Adrenal gland (tissue), 12 donors: ENCODE measurements around the gene NOD2. TPM values are rescaled to one million over a fixed set of nuclear protein-coding genes. Genes with fewer than 3 reads are reported as not detected.

ENCODE experiments used
- DNase-seq, 7 donors: peaks; one replicate each; pipeline ENCODE4 v3.0.0-alpha.2; 2019 to 2020
- H3K27ac ChIP-seq, 5 donors: fragments of 200-600 bp; sonication (generic) in 4 of 5; 1 replicate in 3 of 5; 2 replicates in 2 of 5; pipeline versions ENCODE4 v1.5.1 to v1.8.0; 2016 to 2020; ENCODE audit warnings: mild to moderate bottlenecking in 1 of 5
- H3K27me3 ChIP-seq: fragments of 200-600 bp; 2 replicates; pipeline ENCODE4 v1.8.0; 2021
- H3K36me3 ChIP-seq, 2 donors: fragments of 200-600 bp; replicated peaks in 1 of 2; 1 replicate in 1 of 2; 2 replicates in 1 of 2; pipeline versions ENCODE4 v1.5.1 to v1.8.0; 2018 to 2022
- H3K4me1 ChIP-seq, 2 donors: fragments of 200-600 bp; replicated peaks in 1 of 2; 1 replicate in 1 of 2; 2 replicates in 1 of 2; pipeline versions ENCODE4 v1.5.1 to v1.8.0; 2018 to 2021
- H3K4me3 ChIP-seq, 4 donors: fragments of 200-600 bp; sonication (generic) in 3 of 4; one replicate each; pipeline ENCODE4 v1.5.1; 2016 to 2018
- H3K9me3 ChIP-seq, 3 donors: fragments of 200-600 bp; sonication (generic) in 1 of 3; replicated peaks in 1 of 3; 1 replicate in 2 of 3; 2 replicates in 1 of 3; pipeline versions ENCODE4 v1.5.1 to v1.8.0; 2016 to 2021
- POLR2A ChIP-seq, 2 donors: fragments of 450-650 bp; IDR thresholded peaks; one replicate each; pipeline ENCODE4 v1.6.1; 2017; ENCODE audit warnings: antibody characterized with exemption in 2 of 2, mild to moderate bottlenecking in 2 of 2, moderate library complexity in 1 of 2
- WGBS, 4 donors: extraction: QIAGEN DNeasy Blood & Tissue Kit in 2 of 4; methylation state at CpG; one replicate each; pipeline versions ENCODE4 v1.1.5 to v1.1.7; 2013 to 2017; 5-methylcytosine and 5-hydroxymethylcytosine counted together
- intact Hi-C, 2 donors: fragments of 100-400 bp; cut with DNase I; formaldehyde crosslinking; loops; one replicate each; pipeline versions ENCODE4 v1.14.1 to v1.15.0; 2022 to 2023
- polyA plus RNA-seq, 3 donors: library from polyadenylated mRNA; stranded (reverse); fragments of 200-250 nt in 2 of 3; fragments of 350-450 nt in 1 of 3; fragmentation: Illumina TruSeq in 1 of 3; extraction: RNeasy Lipid Tissue Mini Kit (QIAGEN cat#74804) in 1 of 3; gene quantifications; one replicate each; pipeline ENCODE4 v1.2.3, GENCODE V29; 2013 to 2014
- total RNA-seq, 9 donors: library from RNA; depleted of rRNA in 4 of 9; stranded (reverse); fragments of >200 nt in 4 of 9; fragments of 120-200 nt in 1 of 9; fragmentation: NEBNext Ultra II Directional in 1 of 9; extraction: Animal tissue kit (Norgen Biotek cat#: 25700) in 1 of 9; gene quantifications; one replicate each; pipeline versions ENCODE4 v1.1.0 to v1.2.4, GENCODE V29; 2013 to 2023
- TF ChIP-seq, protein P1 (sequence below), 6 experiments: fragments of 450-650 bp in 4 of 6; fragments of 200-600 bp in 2 of 6; sonication (generic) in 1 of 6; IDR thresholded peaks; 1 replicate in 5 of 6; 2 replicates in 1 of 6; pipeline versions ENCODE4 v1.5.1 to v1.8.0; 2016 to 2021; ENCODE audit warnings: antibody characterized with exemption in 6 of 6, mild to moderate bottlenecking in 2 of 6, moderate library complexity in 1 of 6
- donor health status: healthy with polysubstance abuse.
- donor health status: Bipolar disorder and iron deficiency.
- donor health status: DM: yes; HTN: yes; CAD: no.
- donor health status: DM: no; HTN: no; CAD: no.
- donor health status: DM: no; HTN: no; CAD: no.
- donor health status: DM: yes; HTN: yes; CAD: no.

The NOD2 gene
- total and polyA plus RNA-seq, 12 donors = 0.12 to 3.7 (median 1.1) TPM

GRCh38 chr16:50699326-50700159 lies 6.1 kb downstream of the NOD2 start:
- Histone ChIP-seq H3K27ac (no peak overlapping the region), H3K4me3 (no peak overlapping the region), H3K27me3 (no peaks in the 10 kb centered on the region), H3K4me1 (peaks cover 12 to 28% of the 10 kb centered on the region in 2 donors), H3K9me3 (peaks cover 0 to 8% (median 0%) of the 10 kb centered on the region in 3 donors), H3K36me3 (no peaks in the 10 kb centered on the region)
- intact Hi-C loops = loop anchor here in 1 of 2 donors (10.0 kb wide), 1 partner anchor 105 kb away; no protein-coding TSS in a partner anchor
- 80 to 89% (median 84%) methylated on average over 10 to 19 of the region's 19 CpGs for WGBS, 4 donors
- DNase-seq = peak in 1 of 7 donors; percentile 13
- TF ChIP-seq, protein P1, sequence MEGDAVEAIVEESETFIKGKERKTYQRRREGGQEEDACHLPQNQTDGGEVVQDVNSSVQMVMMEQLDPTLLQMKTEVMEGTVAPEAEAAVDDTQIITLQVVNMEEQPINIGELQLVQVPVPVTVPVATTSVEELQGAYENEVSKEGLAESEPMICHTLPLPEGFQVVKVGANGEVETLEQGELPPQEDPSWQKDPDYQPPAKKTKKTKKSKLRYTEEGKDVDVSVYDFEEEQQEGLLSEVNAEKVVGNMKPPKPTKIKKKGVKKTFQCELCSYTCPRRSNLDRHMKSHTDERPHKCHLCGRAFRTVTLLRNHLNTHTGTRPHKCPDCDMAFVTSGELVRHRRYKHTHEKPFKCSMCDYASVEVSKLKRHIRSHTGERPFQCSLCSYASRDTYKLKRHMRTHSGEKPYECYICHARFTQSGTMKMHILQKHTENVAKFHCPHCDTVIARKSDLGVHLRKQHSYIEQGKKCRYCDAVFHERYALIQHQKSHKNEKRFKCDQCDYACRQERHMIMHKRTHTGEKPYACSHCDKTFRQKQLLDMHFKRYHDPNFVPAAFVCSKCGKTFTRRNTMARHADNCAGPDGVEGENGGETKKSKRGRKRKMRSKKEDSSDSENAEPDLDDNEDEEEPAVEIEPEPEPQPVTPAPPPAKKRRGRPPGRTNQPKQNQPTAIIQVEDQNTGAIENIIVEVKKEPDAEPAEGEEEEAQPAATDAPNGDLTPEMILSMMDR (IDR thresholded peaks at IDR 0.05) = no peak
- no peak for TF ChIP-seq POLR2A (IDR thresholded peaks at IDR 0.05)

GRCh38 chr16:50702725-50703124 lies 9.3 kb downstream of the NOD2 start:
- Histone ChIP-seq H3K27ac (no peak overlapping the region), H3K9me3 (peaks cover 0 to 15% (median 0%) of the 10 kb centered on the region in 3 donors), H3K4me3 (no peak overlapping the region), H3K27me3 (no peaks in the 10 kb centered on the region), H3K36me3 (no peaks in the 10 kb centered on the region), H3K4me1 (peaks cover 7% of the 10 kb centered on the region in 2 donors)
- 81 to 96% (median 93%) methylated on average over 3 of the region's 3 CpGs for WGBS, 4 donors
- TF ChIP-seq, protein P1 (IDR thresholded peaks at IDR 0.05) = no peak
- TF ChIP-seq POLR2A (IDR thresholded peaks at IDR 0.05) = no peak
- intact Hi-C loops = no loop called here
- no peak for DNase-seq

GRCh38 chr16:50704245-50704644 lies 10.8 kb downstream of the NOD2 start:
- Histone ChIP-seq H3K27ac (no peak overlapping the region), H3K27me3 (no peaks in the 10 kb centered on the region), H3K9me3 (peaks cover 0 to 15% (median 0%) of the 10 kb centered on the region in 3 donors), H3K4me1 (no peaks in the 10 kb centered on the region), H3K36me3 (no peaks in the 10 kb centered on the region), H3K4me3 (no peak overlapping the region)
- 76 to 96% (median 82%) methylated on average over 1 of the region's 1 CpG for WGBS, 4 donors
- DNase-seq = no peak
- TF ChIP-seq, protein P1 (IDR thresholded peaks at IDR 0.05) = no peak
- TF ChIP-seq POLR2A (IDR thresholded peaks at IDR 0.05) = no peak
- intact Hi-C loops = no loop called here

- no peak for DNase-seq
- H3K4me1 ChIP-seq = no peaks in the 10 kb centered on the region
- no peaks in the 10 kb centered on the region for H3K36me3 ChIP-seq
- no peaks in the 10 kb centered on the region for H3K27me3 ChIP-seq
- no peak for TF ChIP-seq POLR2A (IDR thresholded peaks at IDR 0.05)
- TF ChIP-seq, protein P1 (IDR thresholded peaks at IDR 0.05) = no peak
- no peak overlapping the region for H3K4me3 ChIP-seq
- intact Hi-C loops = no loop called here
- WGBS, 4 donors = 76 to 83% (median 80%) methylated on average over 5 of the region's 5 CpGs
- peaks cover 0 to 15% (median 0%) of the 10 kb centered on the region in 3 donors for H3K9me3 ChIP-seq
- no peak overlapping the region for H3K27ac ChIP-seq
These were observed 12.2 kb downstream of the NOD2 start for GRCh38 chr16:50705436-50706110.
